Fibroblast of lung (primary cell): ENCODE results near the gene KTN1. TPM values are rescaled to one million over a fixed set of nuclear protein-coding genes. Genes with fewer than 3 reads are reported as not detected.

Source experiments
- DNase-seq, 2 donors: peaks; one replicate each; pipeline versions ENCODE4 v3.0.0 to v3.0.0-alpha.2; 2010; ENCODE audit warnings: low read depth in 2 of 2
- H2AFZ ChIP-seq: 2 replicates; pipeline ENCODE4 v1.5.1; 2012; ENCODE audit warnings: low read length, control low read depth, inconsistent platforms
- H3K27ac ChIP-seq: 2 replicates; pipeline ENCODE4 v1.5.1; 2011; ENCODE audit warnings: low read length, control low read depth; ENCODE audit not compliant: insufficient read depth
- H3K27me3 ChIP-seq: 2 replicates; pipeline ENCODE4 v1.5.1; 2011; ENCODE audit warnings: mild to moderate bottlenecking, low read length; ENCODE audit not compliant: control insufficient read depth, insufficient read depth
- H3K36me3 ChIP-seq: 2 replicates; pipeline ENCODE4 v1.5.1; 2011; ENCODE audit warnings: low read length; ENCODE audit not compliant: control insufficient read depth, insufficient read depth
- H3K4me1 ChIP-seq: 2 replicates; pipeline ENCODE4 v1.5.1; 2011; ENCODE audit warnings: low read length; ENCODE audit not compliant: control insufficient read depth, insufficient read depth; ENCODE audit errors: extremely low read depth
- H3K4me2 ChIP-seq: 2 replicates; pipeline ENCODE4 v1.5.1; 2011; ENCODE audit warnings: low read length, control low read depth; ENCODE audit not compliant: insufficient read depth; ENCODE audit errors: extremely low read depth
- H3K4me3 ChIP-seq, 4 experiments: fragments of 200-600 bp in 1 of 4; sonication (generic) in 1 of 4; replicated peaks in 1 of 4; 2 replicates each; pipeline ENCODE4 v1.5.1; 2011 to 2016; ENCODE audit warnings: low read length in 4 of 4, low read depth in 3 of 4, mild to moderate bottlenecking in 3 of 4, control low read depth in 2 of 4, inconsistent platforms in 1 of 4, mixed read lengths in 1 of 4; ENCODE audit not compliant: insufficient read depth in 1 of 4; ENCODE audit errors: control extremely low read depth in 1 of 4
- H3K79me2 ChIP-seq: 2 replicates; pipeline ENCODE4 v1.5.1; 2012; ENCODE audit warnings: mild to moderate bottlenecking, low read length, inconsistent platforms; ENCODE audit not compliant: control insufficient read depth, insufficient read depth
- H3K9ac ChIP-seq: 2 replicates; pipeline ENCODE4 v1.5.1; 2011; ENCODE audit warnings: mild to moderate bottlenecking, low read length, control low read depth; ENCODE audit not compliant: insufficient read depth
- H3K9me3 ChIP-seq: 2 replicates; pipeline ENCODE4 v1.5.1; 2012; ENCODE audit warnings: low read depth, low read length; ENCODE audit not compliant: control insufficient read depth, insufficient read depth
- H4K20me1 ChIP-seq: 2 replicates; pipeline ENCODE4 v1.5.1; 2011; ENCODE audit warnings: low read length; ENCODE audit not compliant: control insufficient read depth, insufficient read depth; ENCODE audit errors: extremely low read depth
- CTCF ChIP-seq, 2 donors: IDR thresholded peaks in 1 of 2; conservative IDR thresholded peaks in 1 of 2; 1 replicate in 1 of 2; 2 replicates in 1 of 2; pipeline ENCODE4 v1.5.1; 2011 to 2012; ENCODE audit warnings: low read length in 2 of 2, control low read depth in 1 of 2, inconsistent platforms in 1 of 2, low read depth in 1 of 2, mild to moderate bottlenecking in 1 of 2
- EZH2 ChIP-seq: IDR thresholded peaks from 2 replicates; pipeline ENCODE4 v1.5.1; 2012; ENCODE audit warnings: low read length, control low read depth, mild to moderate bottlenecking; ENCODE audit errors: missing control alignments
- polyA plus RNA-seq, 2 donors: library from polyadenylated mRNA; depleted of rRNA in 1 of 2; stranded (reverse) in 1 of 2; unstranded in 1 of 2; fragments of >200 nt; gene quantifications; 2 replicates each; pipeline ENCODE4 v1.2.1, GENCODE V29; 2011 to 2012; ENCODE audit warnings: missing spikeins in 1 of 2
- total RNA-seq: library from RNA; depleted of rRNA; stranded (reverse); fragments of >200 nt; gene quantifications from 2 replicates; pipeline ENCODE4 v1.2.1, GENCODE V29; 2014

Gene KTN1
- total and polyA plus RNA-seq, 2 donors (not counting 1 experiment from before 2014, with no cell fraction given), result 126 to 164 TPM

GRCh38 chr14:55533960-55534359, 46.0 kb upstream of the KTN1 start:
- DNase-seq, result peak in 1 of 2 donors; percentile 40
- no peak overlapping the region for H3K4me3 ChIP-seq

GRCh38 chr14:55535516-55536203, 44.3 kb upstream of the KTN1 start:
- no peak overlapping the region for H3K4me2 ChIP-seq
- no peak overlapping the region for H3K9ac ChIP-seq

More at GRCh38 chr14:55533960-55534359, 46.0 kb upstream of the KTN1 start:
- H3K9ac ChIP-seq, result no peak overlapping the region
- H3K36me3 ChIP-seq, result no peaks in the 10 kb centered on the region
- no peak overlapping the region for H3K4me2 ChIP-seq
- H3K9me3 ChIP-seq, result no peaks in the 10 kb centered on the region
- no peaks in the 10 kb centered on the region for H3K79me2 ChIP-seq
- TF ChIP-seq EZH2, result no peak
- TF ChIP-seq CTCF (conservative IDR thresholded peaks at IDR 0.05 in 1 of 2, IDR thresholded peaks at IDR 0.05 in 1 of 2; ENCODE audit: low read depth in 1 of 2, low read length in 2 of 2), result no peak
- no peaks in the 10 kb centered on the region for H3K27me3 ChIP-seq
- no peak overlapping the region for H3K27ac ChIP-seq
- H3K4me1 ChIP-seq, result no peaks in the 10 kb centered on the region
- H4K20me1 ChIP-seq, result no peaks in the 10 kb centered on the region
- no peak overlapping the region for H2AFZ ChIP-seq

GRCh38 chr14:55536204-55536708, 43.8 kb upstream of the KTN1 start:
- TF ChIP-seq EZH2 (no peak), CTCF (conservative IDR thresholded peaks at IDR 0.05 in 1 of 2, IDR thresholded peaks at IDR 0.05 in 1 of 2; ENCODE audit: low read depth in 1 of 2, low read length in 2 of 2) (no peak)
- no peaks in the 10 kb centered on the region for H3K36me3 ChIP-seq
- no peaks in the 10 kb centered on the region for H3K79me2 ChIP-seq
- peak in 1 of 2 donors; percentile 25 for DNase-seq
- H4K20me1 ChIP-seq, result no peaks in the 10 kb centered on the region
- H3K9me3 ChIP-seq, result no peaks in the 10 kb centered on the region
- H3K4me2 ChIP-seq, result no peak overlapping the region
- no peak overlapping the region for H3K9ac ChIP-seq
- H3K27me3 ChIP-seq, result no peaks in the 10 kb centered on the region
- H3K27ac ChIP-seq, result no peak overlapping the region
- H3K4me1 ChIP-seq, result no peaks in the 10 kb centered on the region
- H2AFZ ChIP-seq, result no peak overlapping the region
- no peak overlapping the region for H3K4me3 ChIP-seq

More at GRCh38 chr14:55535516-55536203, 44.3 kb upstream of the KTN1 start:
- Histone ChIP-seq H3K79me2 (no peaks in the 10 kb centered on the region), H2AFZ (no peak overlapping the region), H3K36me3 (no peaks in the 10 kb centered on the region), H3K4me3 (no peak overlapping the region), H4K20me1 (no peaks in the 10 kb centered on the region), H3K9me3 (no peaks in the 10 kb centered on the region), H3K4me1 (no peaks in the 10 kb centered on the region), H3K27ac (no peak overlapping the region), H3K27me3 (no peaks in the 10 kb centered on the region)
- DNase-seq, result peak in 1 of 2 donors; percentile 59
- TF ChIP-seq CTCF (conservative IDR thresholded peaks at IDR 0.05 in 1 of 2, IDR thresholded peaks at IDR 0.05 in 1 of 2; ENCODE audit: low read depth in 1 of 2, low read length in 2 of 2), result no peak
- TF ChIP-seq EZH2, result no peak
